ENCODE measurements around the gene PID1.

Gene PID1

GRCh38 chr2:229175497-229175863 is 95.6 kb downstream of the PID1 start:
- in situ Hi-C loops (cut with HindIII; ENCODE audit: low sequenced_read_pairs) = loop anchor here (5.0 kb wide), 1 partner anchor 37 kb away; no protein-coding TSS in a partner anchor
- no peak for TF ChIP-seq CTCF (IDR thresholded peaks at IDR 0.05; ENCODE audit: low read depth, low read length, missing control alignments)
- DNase-seq (ENCODE audit: low read depth) = no peak
- H3K4me3 ChIP-seq (ENCODE audit: low read depth, low read length) = no peak overlapping the region

GRCh38 chr2:229174794-229175496 is 96.1 kb downstream of the PID1 start:
- no peak overlapping the region for H3K4me3 ChIP-seq (ENCODE audit: low read depth, low read length)
- TF ChIP-seq CTCF (IDR thresholded peaks at IDR 0.05; ENCODE audit: low read depth, low read length, missing control alignments) = no peak
- in situ Hi-C loops (cut with HindIII; ENCODE audit: low sequenced_read_pairs) = loop anchor here (5.0 kb wide), 1 partner anchor 37 kb away; no protein-coding TSS in a partner anchor
- DNase-seq (ENCODE audit: low read depth) = no peak

- no peak overlapping the region for H3K4me3 ChIP-seq (ENCODE audit: low read depth, low read length)
- DNase-seq (ENCODE audit: low read depth) = no peak
- TF ChIP-seq CTCF (IDR thresholded peaks at IDR 0.05; ENCODE audit: low read depth, low read length, missing control alignments) = no peak
- in situ Hi-C loops (cut with HindIII; ENCODE audit: low sequenced_read_pairs) = no loop called here
Observed at GRCh38 chr2:229173825-229174359, 97.2 kb downstream of the PID1 start.

- no peak for TF ChIP-seq CTCF (IDR thresholded peaks at IDR 0.05; ENCODE audit: low read depth, low read length, missing control alignments)
- DNase-seq (ENCODE audit: low read depth) = no peak
- in situ Hi-C loops (cut with HindIII; ENCODE audit: low sequenced_read_pairs) = no loop called here
- H3K4me3 ChIP-seq (ENCODE audit: low read depth, low read length) = no peak overlapping the region
Observed at GRCh38 chr2:229170916-229171315, 100.2 kb downstream of the PID1 start.

- TF ChIP-seq CTCF (IDR thresholded peaks at IDR 0.05; ENCODE audit: low read depth, low read length, missing control alignments) = no peak
- H3K4me3 ChIP-seq (ENCODE audit: low read depth, low read length) = no peak overlapping the region
- no peak for DNase-seq (ENCODE audit: low read depth)
- in situ Hi-C loops (cut with HindIII; ENCODE audit: low sequenced_read_pairs) = no loop called here
Observed at GRCh38 chr2:229170171-229170570, 100.9 kb downstream of the PID1 start.

GRCh38 chr2:229169751-229170150 is 101.3 kb downstream of the PID1 start:
- in situ Hi-C loops (cut with HindIII; ENCODE audit: low sequenced_read_pairs) = no loop called here
- TF ChIP-seq CTCF (IDR thresholded peaks at IDR 0.05; ENCODE audit: low read depth, low read length, missing control alignments) = no peak
- H3K4me3 ChIP-seq (ENCODE audit: low read depth, low read length) = no peak overlapping the region
- DNase-seq (ENCODE audit: low read depth) = no peak

Measured in astrocyte of the cerebellum (primary cell).